ENCODE measurements around the gene HPX.

HPX gene

GRCh38 chr11:6468712-6469495 lies 28.1 kb upstream of the HPX start:
- Histone ChIP-seq H3K27ac (ENCODE audit: low read length) (no peak overlapping the region), H3K27me3 (ENCODE audit: control insufficient read depth, insufficient read depth, low read length) (no peaks in the 10 kb centered on the region), H3K9me3 (ENCODE audit: control insufficient read depth, insufficient read depth, low read length) (no peaks in the 10 kb centered on the region), H3K36me3 (ENCODE audit: control insufficient read depth, insufficient read depth, low read length) (no peaks in the 10 kb centered on the region), H3K4me1 (ENCODE audit: control insufficient read depth, insufficient read depth, low read length) (peaks cover 2% of the 10 kb centered on the region; the same call in 1 of the 2 replicates), H3K4me3 (ENCODE audit: low read length) (no peak overlapping the region)
- no CpG with 5 or more reads among the region's 6 CpGs for WGBS (ENCODE audit: insufficient coverage, insufficient read length)
- DNase-seq (ENCODE audit: low read depth, low spot score), result peak; percentile 99

GRCh38 chr11:6459099-6459450 lies 18.3 kb upstream of the HPX start:
- no peak for DNase-seq (ENCODE audit: low read depth, low spot score)
- no CpG with 5 or more reads among the region's 1 CpG for WGBS (ENCODE audit: insufficient coverage, insufficient read length)
- Histone ChIP-seq H3K36me3 (ENCODE audit: control insufficient read depth, insufficient read depth, low read length) (peaks cover 7% of the 10 kb centered on the region), H3K27me3 (ENCODE audit: control insufficient read depth, insufficient read depth, low read length) (no peaks in the 10 kb centered on the region), H3K27ac (ENCODE audit: low read length) (no peak overlapping the region), H3K4me3 (ENCODE audit: low read length) (no peak overlapping the region), H3K4me1 (ENCODE audit: control insufficient read depth, insufficient read depth, low read length) (no peaks in the 10 kb centered on the region), H3K9me3 (ENCODE audit: control insufficient read depth, insufficient read depth, low read length) (no peaks in the 10 kb centered on the region)

GRCh38 chr11:6458352-6459098 lies 17.7 kb upstream of the HPX start:
- no CpG with 5 or more reads among the region's 2 CpGs for WGBS (ENCODE audit: insufficient coverage, insufficient read length)
- Histone ChIP-seq H3K27ac (ENCODE audit: low read length) (no peak overlapping the region), H3K4me3 (ENCODE audit: low read length) (no peak overlapping the region), H3K9me3 (ENCODE audit: control insufficient read depth, insufficient read depth, low read length) (no peaks in the 10 kb centered on the region), H3K27me3 (ENCODE audit: control insufficient read depth, insufficient read depth, low read length) (no peaks in the 10 kb centered on the region), H3K4me1 (ENCODE audit: control insufficient read depth, insufficient read depth, low read length) (no peaks in the 10 kb centered on the region), H3K36me3 (ENCODE audit: control insufficient read depth, insufficient read depth, low read length) (peaks cover 7% of the 10 kb centered on the region)
- DNase-seq (ENCODE audit: low read depth, low spot score), result no peak

GRCh38 chr11:6457581-6458320 lies 17.0 kb upstream of the HPX start:
- DNase-seq (ENCODE audit: low read depth, low spot score), result no peak
- Histone ChIP-seq H3K4me1 (ENCODE audit: control insufficient read depth, insufficient read depth, low read length) (no peaks in the 10 kb centered on the region), H3K4me3 (ENCODE audit: low read length) (no peak overlapping the region), H3K36me3 (ENCODE audit: control insufficient read depth, insufficient read depth, low read length) (peaks cover 7% of the 10 kb centered on the region), H3K9me3 (ENCODE audit: control insufficient read depth, insufficient read depth, low read length) (no peaks in the 10 kb centered on the region), H3K27me3 (ENCODE audit: control insufficient read depth, insufficient read depth, low read length) (no peaks in the 10 kb centered on the region), H3K27ac (ENCODE audit: low read length) (no peak overlapping the region)
- WGBS (ENCODE audit: insufficient coverage, insufficient read length), result no CpG with 5 or more reads among the region's 26 CpGs

GRCh38 chr11:6456361-6457073 lies 15.7 kb upstream of the HPX start:
- no peaks in the 10 kb centered on the region for H3K9me3 ChIP-seq (ENCODE audit: control insufficient read depth, insufficient read depth, low read length)
- H3K27ac ChIP-seq (ENCODE audit: low read length), result no peak overlapping the region
- H3K36me3 ChIP-seq (ENCODE audit: control insufficient read depth, insufficient read depth, low read length), result peaks cover 7% of the 10 kb centered on the region
- no peak for DNase-seq (ENCODE audit: low read depth, low spot score)
- no peaks in the 10 kb centered on the region for H3K27me3 ChIP-seq (ENCODE audit: control insufficient read depth, insufficient read depth, low read length)
- no CpG with 5 or more reads among the region's 56 CpGs for WGBS (ENCODE audit: insufficient coverage, insufficient read length)
- H3K4me3 ChIP-seq (ENCODE audit: low read length), result no peak overlapping the region
- H3K4me1 ChIP-seq (ENCODE audit: control insufficient read depth, insufficient read depth, low read length), result no peaks in the 10 kb centered on the region

- Histone ChIP-seq H3K4me3 (ENCODE audit: low read length) (no peak overlapping the region), H3K4me1 (ENCODE audit: control insufficient read depth, insufficient read depth, low read length) (no peaks in the 10 kb centered on the region), H3K27ac (ENCODE audit: low read length) (no peak overlapping the region), H3K9me3 (ENCODE audit: control insufficient read depth, insufficient read depth, low read length) (no peaks in the 10 kb centered on the region), H3K36me3 (ENCODE audit: control insufficient read depth, insufficient read depth, low read length) (peaks cover 10% of the 10 kb centered on the region), H3K27me3 (ENCODE audit: control insufficient read depth, insufficient read depth, low read length) (no peaks in the 10 kb centered on the region)
- DNase-seq (ENCODE audit: low read depth, low spot score), result no peak
- no CpG with 5 or more reads among the region's 2 CpGs for WGBS (ENCODE audit: insufficient coverage, insufficient read length)
These were observed 14.3 kb upstream of the HPX start for GRCh38 chr11:6455070-6455469.

- DNase-seq (ENCODE audit: low read depth, low spot score), result no peak
- no peaks in the 10 kb centered on the region for H3K27me3 ChIP-seq (ENCODE audit: control insufficient read depth, insufficient read depth, low read length)
These were observed 12.4 kb upstream of the HPX start for GRCh38 chr11:6453152-6453551.

GRCh38 chr11:6452219-6452618 lies 11.4 kb upstream of the HPX start:
- WGBS (ENCODE audit: insufficient coverage, insufficient read length), result no CpG with 5 or more reads among the region's 3 CpGs
- H3K4me3 ChIP-seq (ENCODE audit: low read length), result no peak overlapping the region
- H3K27ac ChIP-seq (ENCODE audit: low read length), result no peak overlapping the region

More at GRCh38 chr11:6453152-6453551, 12.4 kb upstream of the HPX start:
- H3K27ac ChIP-seq (ENCODE audit: low read length), result no peak overlapping the region
- no peaks in the 10 kb centered on the region for H3K4me1 ChIP-seq (ENCODE audit: control insufficient read depth, insufficient read depth, low read length)
- no peak overlapping the region for H3K4me3 ChIP-seq (ENCODE audit: low read length)
- H3K36me3 ChIP-seq (ENCODE audit: control insufficient read depth, insufficient read depth, low read length), result peaks cover 13% of the 10 kb centered on the region
- no peaks in the 10 kb centered on the region for H3K9me3 ChIP-seq (ENCODE audit: control insufficient read depth, insufficient read depth, low read length)
- WGBS (ENCODE audit: insufficient coverage, insufficient read length), result no CpG with 5 or more reads among the region's 2 CpGs

GRCh38 chr11:6448574-6448973 lies 7.8 kb upstream of the HPX start:
- Histone ChIP-seq H3K4me3 (ENCODE audit: low read length) (no peak overlapping the region), H3K36me3 (ENCODE audit: control insufficient read depth, insufficient read depth, low read length) (peaks cover 6% of the 10 kb centered on the region; the same call in 1 of the 2 replicates), H3K27me3 (ENCODE audit: control insufficient read depth, insufficient read depth, low read length) (no peaks in the 10 kb centered on the region), H3K27ac (ENCODE audit: low read length) (no peak overlapping the region), H3K4me1 (ENCODE audit: control insufficient read depth, insufficient read depth, low read length) (no peaks in the 10 kb centered on the region), H3K9me3 (ENCODE audit: control insufficient read depth, insufficient read depth, low read length) (no peaks in the 10 kb centered on the region)
- no peak for DNase-seq (ENCODE audit: low read depth, low spot score)
- WGBS (ENCODE audit: insufficient coverage, insufficient read length), result no CpG with 5 or more reads among the region's 3 CpGs

More at GRCh38 chr11:6452219-6452618, 11.4 kb upstream of the HPX start:
- no peaks in the 10 kb centered on the region for H3K4me1 ChIP-seq (ENCODE audit: control insufficient read depth, insufficient read depth, low read length)
- H3K9me3 ChIP-seq (ENCODE audit: control insufficient read depth, insufficient read depth, low read length), result no peaks in the 10 kb centered on the region
- H3K27me3 ChIP-seq (ENCODE audit: control insufficient read depth, insufficient read depth, low read length), result no peaks in the 10 kb centered on the region
- no peak for DNase-seq (ENCODE audit: low read depth, low spot score)
- peaks cover 12% of the 10 kb centered on the region for H3K36me3 ChIP-seq (ENCODE audit: control insufficient read depth, insufficient read depth, low read length)

All from iPS DF 6.9 (cell line).